Mesodermal cell (in vitro differentiated cells): ENCODE results near the gene WNT3A.
"Not testable (repeated sequence)": the region's sequence is repeated elsewhere in the genome, so short reads cannot be mapped to it uniquely, and the experiment has no call there.

Experiments used
- H3K27ac ChIP-seq: 2 replicates; pipeline ENCODE4 v1.7.0; 2013; ENCODE audit warnings: mild to moderate bottlenecking, low read depth, low read length, moderate library complexity; ENCODE audit not compliant: severe bottlenecking
- H3K36me3 ChIP-seq: 2 replicates; pipeline ENCODE4 v1.7.1; 2013; ENCODE audit warnings: mild to moderate bottlenecking, low read length, moderate library complexity; ENCODE audit not compliant: control insufficient read depth, insufficient read depth
- H3K4me1 ChIP-seq: one replicate; pipeline ENCODE4 v1.7.1; 2013; ENCODE audit warnings: mild to moderate bottlenecking, low read length; ENCODE audit not compliant: insufficient read depth, control insufficient read depth, poor library complexity, severe bottlenecking
- H3K4me3 ChIP-seq: 2 replicates; pipeline ENCODE4 v1.7.0; 2013; ENCODE audit warnings: low read length, control low read depth, mild to moderate bottlenecking; ENCODE audit not compliant: insufficient read depth, poor library complexity, severe bottlenecking; ENCODE audit errors: extremely low read depth
- H3K9me3 ChIP-seq: 2 replicates; pipeline ENCODE4 v1.7.1; 2013; ENCODE audit warnings: mild to moderate bottlenecking, low read length, moderate library complexity; ENCODE audit not compliant: control insufficient read depth
- WGBS, 2 experiments: methylation state at CpG; one replicate each; pipeline ENCODE4 v1.1.5; 2013; ENCODE audit warnings: missing lambda C conversion rate in 2 of 2; ENCODE audit not compliant: insufficient coverage in 2 of 2; 5-methylcytosine and 5-hydroxymethylcytosine counted together

Gene WNT3A

GRCh38 chr1:227972283-227972679 lies 34.5 kb upstream of the WNT3A start:
- H3K4me3 ChIP-seq, H3K27ac ChIP-seq, H3K4me1 ChIP-seq, H3K36me3 ChIP-seq, H3K9me3 ChIP-seq: not testable (repeated sequence)
- 84 to 93% methylated on average over 3 of the region's 19 CpGs for WGBS, 2 experiments

- not testable (repeated sequence) for H3K27ac ChIP-seq, H3K4me3 ChIP-seq, H3K4me1 ChIP-seq, H3K9me3 ChIP-seq, H3K36me3 ChIP-seq
- WGBS, 2 experiments, result 88 to 89% methylated on average over 19 to 22 of the region's 22 CpGs
These were observed 33.9 kb upstream of the WNT3A start for GRCh38 chr1:227972843-227973374.

- H3K4me3 ChIP-seq, H3K27ac ChIP-seq, H3K4me1 ChIP-seq, H3K9me3 ChIP-seq, H3K36me3 ChIP-seq: not testable (repeated sequence)
- 92 to 95% methylated on average over 12 to 13 of the region's 32 CpGs for WGBS, 2 experiments
These were observed 33.0 kb upstream of the WNT3A start for GRCh38 chr1:227973724-227974288.

GRCh38 chr1:227975583-227976283 lies 31.1 kb upstream of the WNT3A start:
- not testable (repeated sequence) for H3K4me1 ChIP-seq, H3K27ac ChIP-seq, H3K9me3 ChIP-seq, H3K36me3 ChIP-seq, H3K4me3 ChIP-seq
- 61 to 76% methylated on average over 7 to 9 of the region's 21 CpGs for WGBS, 2 experiments

- Histone ChIP-seq H3K4me3 (no peak overlapping the region), H3K27ac (no peak overlapping the region), H3K36me3 (no peaks in the 10 kb centered on the region), H3K9me3 (peaks cover 7% of the 10 kb centered on the region), H3K4me1 (no peaks in the 10 kb centered on the region)
- 93 to 100% methylated on average over 1 to 2 of the region's 2 CpGs for WGBS, 2 experiments
These were observed 19.6 kb upstream of the WNT3A start for GRCh38 chr1:227987181-227987580.

GRCh38 chr1:227994632-227995300 lies 12.0 kb upstream of the WNT3A start:
- H3K36me3 ChIP-seq, result no peaks in the 10 kb centered on the region
- WGBS, 2 experiments, result 67 to 76% methylated on average over 5 of the region's 7 CpGs
- H3K4me3 ChIP-seq, result no peak overlapping the region
- no peak overlapping the region for H3K27ac ChIP-seq
- no peaks in the 10 kb centered on the region for H3K4me1 ChIP-seq
- H3K9me3 ChIP-seq, result peaks cover 11% of the 10 kb centered on the region

- Histone ChIP-seq H3K27ac (no peak overlapping the region), H3K9me3 (peaks cover 5% of the 10 kb centered on the region), H3K4me3 (no peak overlapping the region), H3K36me3 (no peaks in the 10 kb centered on the region), H3K4me1 (no peaks in the 10 kb centered on the region)
- no CpG with 5 or more reads among the region's 1 CpG for WGBS, 2 experiments
These were observed 10.4 kb upstream of the WNT3A start for GRCh38 chr1:227996187-227996950.

GRCh38 chr1:227998374-227999055 lies 8.3 kb upstream of the WNT3A start:
- peaks cover 4% of the 10 kb centered on the region for H3K9me3 ChIP-seq
- H3K4me1 ChIP-seq, result no peaks in the 10 kb centered on the region
- no peaks in the 10 kb centered on the region for H3K36me3 ChIP-seq
- H3K4me3 ChIP-seq, result no peak overlapping the region
- H3K27ac ChIP-seq, result no peak overlapping the region
- WGBS, 2 experiments, result 68 to 75% methylated on average over 6 of the region's 6 CpGs

- H3K9me3 ChIP-seq, result peaks cover 4% of the 10 kb centered on the region
- no peak overlapping the region for H3K4me3 ChIP-seq
- no peak overlapping the region for H3K27ac ChIP-seq
- WGBS, 2 experiments, result 16 to 18% methylated on average over 4 to 7 of the region's 7 CpGs
- H3K36me3 ChIP-seq, result no peaks in the 10 kb centered on the region
- no peaks in the 10 kb centered on the region for H3K4me1 ChIP-seq
These were observed 7.5 kb upstream of the WNT3A start for GRCh38 chr1:227999056-227999930.
